ENCODE measurements around the gene ISCU. TPM values are rescaled to one million over a fixed set of nuclear protein-coding genes. Genes with fewer than 3 reads are reported as not detected.
A peak's percentile ranks its signal among the peaks of the same experiment; 100 is the strongest.
"Not testable (repeated sequence)": the region's sequence is repeated elsewhere in the genome, so short reads cannot be mapped to it uniquely, and the experiment has no call there.

The ISCU gene
- total RNA-seq, 1 donor from 2014 or later = 93.8 TPM

DNA sequence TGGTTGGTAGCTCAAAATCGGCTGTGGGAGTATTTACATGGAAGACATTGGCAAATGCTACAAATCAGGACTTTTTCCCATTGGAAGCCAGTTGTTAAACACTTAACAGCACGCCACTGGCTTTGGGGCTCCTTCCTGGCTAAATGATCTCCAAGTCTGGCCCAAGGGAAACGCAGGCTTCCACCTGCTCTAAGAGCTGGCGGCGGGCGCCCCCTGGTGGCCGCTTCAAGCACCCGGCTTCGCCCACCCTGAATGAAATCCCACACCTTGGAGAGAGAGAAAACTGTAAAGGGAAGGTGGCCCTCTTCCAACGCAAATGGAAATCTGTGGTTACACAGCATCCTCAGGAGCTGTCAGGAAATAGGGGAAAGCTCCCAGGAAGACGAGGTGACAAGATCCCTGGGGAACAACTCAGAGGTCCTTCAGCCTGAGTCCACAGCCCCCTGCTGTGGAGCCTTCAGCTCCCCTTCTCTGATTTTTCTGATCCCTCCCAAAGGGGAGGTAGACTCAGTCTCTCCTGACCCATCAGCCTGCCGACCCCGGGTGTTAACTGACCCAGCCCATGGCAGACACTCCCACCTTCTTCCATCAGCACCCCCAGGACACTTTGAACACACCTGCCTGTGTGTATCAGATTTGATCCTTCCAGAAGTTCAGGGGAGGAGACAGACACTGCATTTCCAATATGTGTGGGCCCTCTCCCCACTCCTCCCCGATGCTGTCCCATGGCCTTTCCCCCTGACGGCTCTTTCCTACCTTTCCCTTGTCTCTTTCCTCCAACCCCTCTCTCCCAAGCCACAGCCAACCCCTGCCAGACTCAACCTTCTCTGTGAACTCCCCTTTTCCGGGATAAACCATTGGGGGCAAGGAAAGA lies 55.9 kb downstream of the ISCU start:
- DNase-seq (ENCODE audit: low read depth, low spot score) = peak; percentile 47

DNA sequence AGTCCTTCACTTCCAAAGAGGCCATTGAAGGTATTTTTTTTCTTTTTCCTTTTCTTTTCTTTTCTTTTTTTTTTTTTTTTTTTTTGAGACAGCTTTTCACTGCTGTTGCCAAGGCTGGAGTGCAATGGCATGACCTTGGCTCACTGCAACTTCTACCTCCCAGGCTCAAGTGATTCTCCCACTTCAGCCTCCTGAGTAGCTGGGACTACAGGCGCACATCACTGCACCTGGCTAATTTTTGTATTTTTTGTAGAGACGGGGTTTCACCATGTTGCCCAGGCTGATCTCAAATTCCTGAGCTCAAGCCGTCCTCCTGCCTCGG lies 56.5 kb downstream of the ISCU start:
- not testable (repeated sequence) for DNase-seq (ENCODE audit: low read depth, low spot score)

Other genes starting within 250 kb of the ISCU start
- 0.13 TPM in 1 of 2 replicates, not detected in the other for gene CMKLR1, start 223.3 kb upstream of the ISCU start, total RNA-seq
- 8.2 and 11.4 TPM in 2 replicates for gene FICD, start 47.3 kb upstream of the ISCU start, total RNA-seq
- 74.3 and 77.2 TPM in 2 replicates for gene SART3, start 1.4 kb upstream of the ISCU start, total RNA-seq
- gene TMEM119, start 35.5 kb downstream of the ISCU start, total RNA-seq = not detected in 2 replicates
- gene SELPLG, start 71.3 kb downstream of the ISCU start, total RNA-seq = 0.07 and 0.49 TPM in 2 replicates
- gene CORO1C, start 168.9 kb downstream of the ISCU start, total RNA-seq = 278 and 297 TPM in 2 replicates